HG02973 (cell line): ENCODE results near the gene ANKAR.
"Not testable (repeated sequence)": the region's sequence is repeated elsewhere in the genome, so short reads cannot be mapped to it uniquely, and the experiment has no call there.

Experiments
- ATAC-seq: cut with Tn5 transposase; IDR thresholded peaks from one replicate; pipeline ENCODE4 v1.9.1; 2021; ENCODE audit warnings: moderate library complexity; ENCODE audit not compliant: unreplicated experiment

The ANKAR gene

DNA sequence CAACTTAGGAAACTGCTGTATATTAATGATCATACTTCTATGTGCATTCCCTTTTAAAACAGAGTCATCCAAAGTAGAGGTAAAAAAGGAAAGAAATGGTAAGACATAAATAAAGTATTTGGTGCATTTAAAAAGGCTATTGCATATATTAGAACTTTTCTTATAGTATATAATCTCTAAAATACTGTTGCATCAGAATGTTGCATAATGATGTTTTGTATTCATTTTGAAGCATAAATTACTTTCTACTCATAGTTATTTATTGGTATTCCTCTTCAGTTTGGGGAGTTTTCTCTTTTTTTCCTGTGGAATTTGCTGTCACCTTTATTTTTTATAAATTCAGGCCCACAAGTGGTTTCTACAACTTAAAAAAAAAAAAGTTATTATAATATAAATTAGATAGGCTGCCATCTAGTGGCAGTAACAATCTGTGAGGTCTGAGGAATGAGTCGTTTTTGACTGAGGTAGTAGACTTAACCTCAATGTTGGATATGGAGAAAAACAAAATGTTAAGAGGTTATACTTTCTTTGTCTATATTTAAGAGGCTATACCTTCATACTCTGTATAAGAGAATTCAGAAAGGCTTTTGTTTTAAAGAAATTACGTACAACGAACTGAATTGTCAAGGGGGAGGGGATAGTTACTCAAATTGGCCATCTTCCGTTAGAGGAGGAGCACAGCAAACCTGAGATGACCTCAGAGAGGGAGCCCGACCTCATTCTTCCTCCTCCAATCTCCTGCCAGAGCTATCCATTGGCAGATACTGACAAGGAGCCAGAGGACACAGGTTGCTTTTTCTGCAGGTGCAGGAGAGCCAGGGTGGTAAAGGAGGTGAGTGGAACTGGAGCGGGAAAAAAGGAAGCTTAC lies 23.8 kb downstream of the ANKAR start:
- ATAC-seq, result peak; percentile 70

DNA sequence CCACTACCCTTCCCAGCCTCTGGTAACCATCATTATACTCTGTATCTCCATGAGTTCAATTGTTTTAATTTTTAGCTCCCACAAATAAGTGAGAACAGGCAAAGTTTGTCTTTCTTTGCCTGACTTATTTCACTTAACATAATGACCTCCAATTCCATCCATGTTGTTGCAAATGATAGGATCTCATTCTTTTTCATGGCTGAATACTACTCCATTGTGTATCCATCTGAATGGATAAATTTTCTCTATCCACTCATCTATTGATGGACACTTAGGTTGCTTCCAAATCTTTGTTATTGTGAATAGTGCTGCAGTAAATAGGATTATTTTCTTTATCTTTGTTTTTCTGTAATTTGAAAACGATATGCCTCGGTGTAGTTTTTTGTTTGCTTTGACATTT lies 26.2 kb downstream of the ANKAR start:
- ATAC-seq, result no peak

DNA sequence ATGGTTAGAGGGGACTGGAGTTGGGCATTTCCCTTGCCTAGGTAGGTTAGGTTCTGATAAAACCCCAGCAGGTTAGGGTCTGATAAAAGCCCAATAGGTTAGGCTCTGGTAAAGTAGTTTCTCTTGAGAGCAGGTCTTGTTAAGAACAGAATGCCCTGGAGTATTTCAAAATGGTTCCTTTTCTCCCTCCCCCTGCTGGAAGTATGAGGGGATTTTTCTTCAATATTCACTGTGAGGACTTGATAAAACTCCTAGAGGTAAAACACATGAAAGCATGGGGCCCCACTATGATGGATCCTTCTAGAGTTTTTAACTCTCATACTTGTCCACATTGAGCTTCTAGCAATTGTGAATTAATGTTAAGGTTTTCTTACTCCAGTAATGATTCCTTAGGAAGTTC lies 27.6 kb downstream of the ANKAR start:
- ATAC-seq, result no peak

DNA sequence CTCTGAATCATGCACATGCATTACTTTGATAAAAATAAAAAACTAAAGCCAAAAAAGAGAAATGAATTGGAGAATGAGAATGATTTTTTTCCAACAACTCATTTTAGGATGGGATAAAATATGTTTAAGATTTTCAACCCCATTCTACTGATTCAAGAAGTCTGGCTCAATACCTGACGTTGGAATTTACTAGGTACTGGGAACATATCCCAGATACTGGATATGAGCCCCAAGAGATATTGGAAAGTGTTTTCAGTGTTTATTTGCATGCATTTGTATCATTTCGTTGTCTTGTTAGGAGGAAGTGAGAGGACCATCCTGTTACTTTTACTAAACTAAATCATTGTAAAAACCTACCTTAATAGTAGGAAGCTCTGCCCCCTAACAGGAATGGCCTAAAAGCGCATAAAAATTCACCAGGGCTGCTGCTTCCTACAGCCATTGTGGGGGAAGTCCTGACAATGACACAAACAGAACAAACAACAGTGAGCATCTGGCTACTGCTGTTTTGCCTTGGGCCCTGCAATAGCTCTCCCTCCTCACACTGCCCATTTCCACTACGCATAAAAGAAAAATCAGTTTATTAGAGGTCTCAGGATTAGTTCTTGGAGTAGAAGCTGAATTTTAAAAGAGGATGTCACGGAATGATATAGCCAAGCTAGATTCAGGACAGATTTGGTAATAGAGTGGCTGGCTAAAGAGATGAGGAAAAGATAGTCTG lies 35.2 kb downstream of the ANKAR start:
- ATAC-seq, result no peak

- ATAC-seq, result not testable (repeated sequence)
These were observed 43.1 kb downstream of the ANKAR start for GRCh38 chr2:189717593-189717992.

- no peak for ATAC-seq
These were observed 45.1 kb downstream of the ANKAR start for GRCh38 chr2:189719571-189719970.

DNA sequence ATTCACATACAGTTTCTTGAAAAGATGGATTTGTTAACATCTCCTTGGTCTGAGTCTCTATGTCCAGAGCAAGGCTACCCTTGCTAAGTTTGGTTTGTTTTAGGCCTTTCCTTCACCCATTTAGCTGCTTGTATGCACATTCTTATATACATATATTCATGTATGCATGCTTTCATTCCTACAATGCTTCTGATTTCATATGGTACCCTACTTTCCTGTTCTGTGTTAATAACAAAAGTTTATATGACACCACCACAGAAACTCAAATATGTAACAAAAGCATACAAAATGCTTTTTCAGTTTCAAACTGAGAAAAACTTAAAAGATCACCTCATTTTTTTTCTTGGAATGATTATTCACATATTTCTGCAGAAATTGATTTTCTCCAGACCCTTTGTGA lies 48.7 kb downstream of the ANKAR start:
- ATAC-seq, result no peak
